CD14-positive monocyte (primary cell): ENCODE data around the gene KLHDC9. TPM values are rescaled to one million over a fixed set of nuclear protein-coding genes. Genes with fewer than 3 reads are reported as not detected.

Experiments used
- DNase-seq, 3 donors: peaks; one replicate each; pipeline ENCODE4 v3.0.0-alpha.2; 2011 to 2022
- H2AFZ ChIP-seq: 2 replicates; pipeline ENCODE4 v1.6.0; 2012; ENCODE audit warnings: mild to moderate bottlenecking, low read depth, low read length, inconsistent platforms; ENCODE audit not compliant: insufficient read depth, poor library complexity, severe bottlenecking
- H3K27ac ChIP-seq, 2 donors: 1 replicate in 1 of 2; 2 replicates in 1 of 2; pipeline ENCODE4 v1.5.1; 2012 to 2013; ENCODE audit warnings: low read length in 2 of 2, control low read depth in 1 of 2, inconsistent platforms in 1 of 2, low read depth in 1 of 2, mild to moderate bottlenecking in 1 of 2
- H3K27me3 ChIP-seq, 2 donors: one replicate each; pipeline versions ENCODE4 v1.6.0 to v1.6.1; 2011 to 2013; ENCODE audit warnings: low read length in 2 of 2; ENCODE audit not compliant: control insufficient read depth in 2 of 2, insufficient read depth in 2 of 2
- H3K36me3 ChIP-seq, 2 donors: replicated peaks in 1 of 2; 1 replicate in 1 of 2; 2 replicates in 1 of 2; pipeline versions ENCODE4 v1.5.1 to v1.6.1; 2012 to 2013; ENCODE audit warnings: low read length in 2 of 2, control low read depth in 1 of 2, inconsistent platforms in 1 of 2, mild to moderate bottlenecking in 1 of 2; ENCODE audit not compliant: insufficient read depth in 2 of 2, control insufficient read depth in 1 of 2
- H3K4me1 ChIP-seq, 2 donors: 1 replicate in 1 of 2; 2 replicates in 1 of 2; pipeline versions ENCODE4 v1.5.1 to v1.6.1; 2012 to 2013; ENCODE audit warnings: low read length in 2 of 2, control low read depth in 1 of 2, inconsistent platforms in 1 of 2, mild to moderate bottlenecking in 1 of 2, moderate library complexity in 1 of 2; ENCODE audit not compliant: insufficient read depth in 2 of 2, control insufficient read depth in 1 of 2
- H3K4me2 ChIP-seq: replicated peaks from 2 replicates; pipeline ENCODE3; 2012; ENCODE audit warnings: low read length, moderate library complexity, mild to moderate bottlenecking; ENCODE audit not compliant: poor library complexity, severe bottlenecking; ENCODE audit errors: extremely low read depth
- H3K4me3 ChIP-seq, 3 experiments: fragments of 200-600 bp in 1 of 3; sonication (generic) in 1 of 3; replicated peaks in 1 of 3; 1 replicate in 2 of 3; 2 replicates in 1 of 3; pipeline ENCODE4 v1.5.1; 2011 to 2013; ENCODE audit warnings: low read length in 3 of 3, mild to moderate bottlenecking in 3 of 3, control low read depth in 2 of 3, low read depth in 2 of 3, inconsistent platforms in 1 of 3, moderate library complexity in 1 of 3
- H3K79me2 ChIP-seq: 2 replicates; pipeline ENCODE4 v1.6.0; 2012; ENCODE audit warnings: mild to moderate bottlenecking, control low read depth, inconsistent platforms, low read length, moderate library complexity; ENCODE audit not compliant: insufficient read depth
- H3K9ac ChIP-seq: 2 replicates; pipeline ENCODE4 v1.6.0; 2017; ENCODE audit warnings: low read length, mild to moderate bottlenecking; ENCODE audit not compliant: insufficient read depth, poor library complexity, severe bottlenecking
- H3K9me3 ChIP-seq, 2 donors: replicated peaks in 1 of 2; 1 replicate in 1 of 2; 2 replicates in 1 of 2; pipeline versions ENCODE4 v1.5.1 to v1.6.1; 2012 to 2013; ENCODE audit warnings: low read length in 2 of 2, control low read depth in 1 of 2; ENCODE audit not compliant: control insufficient read depth in 1 of 2, insufficient read depth in 1 of 2
- H4K20me1 ChIP-seq: 2 replicates; pipeline ENCODE4 v1.6.0; 2012; ENCODE audit warnings: mild to moderate bottlenecking, low read length, control low read depth, moderate library complexity; ENCODE audit not compliant: insufficient read depth
- H3K27ac Mint-ChIP-seq, 7 donors: one replicate each; pipeline ENCODE4 v1.8.0; 2020; ENCODE audit warnings: mild to moderate bottlenecking in 7 of 7, mixed read lengths in 7 of 7, moderate library complexity in 6 of 7, inconsistent platforms in 2 of 7
- H3K27me3 Mint-ChIP-seq, 3 donors: one replicate each; pipeline ENCODE4 v1.8.0; 2021 to 2022; ENCODE audit warnings: low read depth in 3 of 3, mild to moderate bottlenecking in 3 of 3, mixed read lengths in 3 of 3, moderate library complexity in 3 of 3, inconsistent platforms in 1 of 3
- H3K36me3 Mint-ChIP-seq, 2 donors: one replicate each; pipeline ENCODE4 v1.8.0; 2020; ENCODE audit warnings: mixed read lengths in 2 of 2, inconsistent platforms in 1 of 2, mild to moderate bottlenecking in 1 of 2
- H3K4me1 Mint-ChIP-seq: one replicate; pipeline ENCODE4 v1.8.0; 2020; ENCODE audit warnings: mild to moderate bottlenecking, mixed read lengths
- H3K4me3 Mint-ChIP-seq, 2 donors: one replicate each; pipeline ENCODE4 v1.8.0; 2020; ENCODE audit warnings: mild to moderate bottlenecking in 2 of 2, mixed read lengths in 2 of 2, moderate library complexity in 1 of 2
- H3K9me3 Mint-ChIP-seq, 7 donors: one replicate each; pipeline ENCODE4 v1.8.0; 2020 to 2022; ENCODE audit warnings: mixed read lengths in 7 of 7, mild to moderate bottlenecking in 6 of 7, moderate library complexity in 6 of 7, inconsistent platforms in 2 of 7
- WGBS: methylation state at CpG from one replicate; pipeline ENCODE4 v1.1.5; 2013; ENCODE audit warnings: missing lambda C conversion rate; ENCODE audit not compliant: insufficient coverage; 5-methylcytosine and 5-hydroxymethylcytosine counted together
- intact Hi-C, 2 donors: fragments of 100-400 bp; cut with micrococcal nuclease; formaldehyde crosslinking; loops; one replicate each; pipeline versions ENCODE4 v1.15.0 to v1.15.1; 2023
- polyA plus RNA-seq, 3 donors: library from polyadenylated mRNA; depleted of rRNA in 1 of 3; unstranded in 2 of 3; stranded (reverse) in 1 of 3; fragments of 300-500 nt in 2 of 3; fragments of >200 nt in 1 of 3; fragmentation: Illumina TruSeq in 2 of 3; gene quantifications; 1 replicate in 2 of 3; 2 replicates in 1 of 3; pipeline ENCODE4 v1.2.3, GENCODE V29; 2012 to 2021
- TF ChIP-seq, protein P1 (sequence below): fragments of 200-600 bp; IDR thresholded peaks from one replicate; pipeline ENCODE4 v1.8.0; 2022; ENCODE audit warnings: antibody characterized with exemption, mild to moderate bottlenecking

The KLHDC9 gene
- polyA plus RNA-seq, 3 donors = 0.08 TPM; not detected in 2

GRCh38 chr1:161073474-161074121 lies 24.6 kb upstream of the KLHDC9 start:
- H3K9me3 ChIP-seq = no peaks in the 10 kb centered on the region
- no peak overlapping the region for H3K9ac ChIP-seq
- H3K27me3 Mint-ChIP-seq = peaks cover 0 to 1% (median 0%) of the 10 kb centered on the region in 3 donors
- H3K9me3 Mint-ChIP-seq = peaks cover 0 to 2% (median 0%) of the 10 kb centered on the region in 7 donors
- DNase-seq = no peak
- no peaks in the 10 kb centered on the region for H3K27me3 ChIP-seq
- peaks cover 19% of the 10 kb centered on the region for H3K79me2 ChIP-seq
- peaks cover 23 to 28% of the 10 kb centered on the region in 2 donors for H3K4me1 ChIP-seq
- H3K4me1 Mint-ChIP-seq = peaks cover 28% of the 10 kb centered on the region
- intact Hi-C loops = loop anchor here in 1 of 2 donors (5.0 kb wide), 1 partner anchor 59 kb away; the partner anchor contains the start of gene DEDD
- H3K36me3 ChIP-seq = no peaks in the 10 kb centered on the region
- H3K4me3 Mint-ChIP-seq = no peak overlapping the region
- WGBS = 80% methylated on average over 5 of the region's 7 CpGs
- TF ChIP-seq, protein P1, sequence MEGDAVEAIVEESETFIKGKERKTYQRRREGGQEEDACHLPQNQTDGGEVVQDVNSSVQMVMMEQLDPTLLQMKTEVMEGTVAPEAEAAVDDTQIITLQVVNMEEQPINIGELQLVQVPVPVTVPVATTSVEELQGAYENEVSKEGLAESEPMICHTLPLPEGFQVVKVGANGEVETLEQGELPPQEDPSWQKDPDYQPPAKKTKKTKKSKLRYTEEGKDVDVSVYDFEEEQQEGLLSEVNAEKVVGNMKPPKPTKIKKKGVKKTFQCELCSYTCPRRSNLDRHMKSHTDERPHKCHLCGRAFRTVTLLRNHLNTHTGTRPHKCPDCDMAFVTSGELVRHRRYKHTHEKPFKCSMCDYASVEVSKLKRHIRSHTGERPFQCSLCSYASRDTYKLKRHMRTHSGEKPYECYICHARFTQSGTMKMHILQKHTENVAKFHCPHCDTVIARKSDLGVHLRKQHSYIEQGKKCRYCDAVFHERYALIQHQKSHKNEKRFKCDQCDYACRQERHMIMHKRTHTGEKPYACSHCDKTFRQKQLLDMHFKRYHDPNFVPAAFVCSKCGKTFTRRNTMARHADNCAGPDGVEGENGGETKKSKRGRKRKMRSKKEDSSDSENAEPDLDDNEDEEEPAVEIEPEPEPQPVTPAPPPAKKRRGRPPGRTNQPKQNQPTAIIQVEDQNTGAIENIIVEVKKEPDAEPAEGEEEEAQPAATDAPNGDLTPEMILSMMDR = no peak
- H2AFZ ChIP-seq = no peak overlapping the region
- no peaks in the 10 kb centered on the region for H3K36me3 Mint-ChIP-seq
- peak overlapping the region in 1 of 7 donors; percentile 76 for H3K27ac Mint-ChIP-seq
- H3K4me2 ChIP-seq = no peak overlapping the region
- no peaks in the 10 kb centered on the region for H4K20me1 ChIP-seq
- no peak overlapping the region for H3K27ac ChIP-seq
- H3K4me3 ChIP-seq = no peak overlapping the region

DNA sequence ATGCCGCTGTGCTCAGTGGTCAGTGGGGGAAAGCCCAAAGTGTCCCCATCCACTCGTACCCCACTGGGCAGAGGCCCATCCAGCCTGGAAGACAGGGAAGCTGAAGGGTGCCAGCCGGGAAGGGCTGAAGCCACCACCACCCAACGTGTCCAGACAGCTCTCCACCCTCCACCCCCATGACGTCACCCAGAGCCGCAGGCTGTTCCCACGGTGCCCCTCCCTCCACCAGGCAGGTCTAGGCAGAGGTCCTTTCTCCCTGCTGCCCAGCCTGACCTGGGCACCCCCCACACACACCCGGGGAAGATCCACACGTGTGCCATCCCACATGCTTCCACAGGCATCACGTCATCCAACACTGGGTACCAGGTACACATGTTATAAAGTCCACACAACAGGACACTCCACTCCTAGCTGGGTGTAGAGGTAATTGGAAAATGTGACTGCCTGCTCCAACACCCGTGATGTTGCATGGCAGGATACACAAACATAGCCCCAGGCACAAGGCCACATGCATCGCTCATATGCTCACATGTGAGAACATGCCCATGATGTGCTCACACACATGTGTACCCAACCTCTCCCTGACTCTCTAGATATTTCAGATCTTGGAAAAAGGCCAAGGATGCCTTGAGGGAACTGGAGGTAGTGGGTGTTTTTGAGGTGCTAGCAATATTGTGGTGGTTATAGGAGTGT lies 23.3 kb upstream of the KLHDC9 start:
- no peak for DNase-seq
- 92% methylated on average over 8 of the region's 12 CpGs for WGBS

More for the DNA sequence above, 23.3 kb upstream of the KLHDC9 start:
- Mint-ChIP-seq H3K9me3 (no peaks in the 10 kb centered on the region), H3K4me3 (no peak overlapping the region), H3K36me3 (no peaks in the 10 kb centered on the region), H3K27me3 (no peaks in the 10 kb centered on the region), H3K27ac (peak overlapping the region in 2 of 7 donors; percentile 33 to 76), H3K4me1 (peaks cover 34% of the 10 kb centered on the region)
- TF ChIP-seq, protein P1 = no peak
- Histone ChIP-seq H3K9ac (no peak overlapping the region), H2AFZ (no peak overlapping the region), H3K4me1 (peaks cover 25 to 32% of the 10 kb centered on the region in 2 donors), H3K27ac (no peak overlapping the region), H3K36me3 (no peaks in the 10 kb centered on the region), H3K27me3 (no peaks in the 10 kb centered on the region), H3K9me3 (no peaks in the 10 kb centered on the region), H3K79me2 (peaks cover 8% of the 10 kb centered on the region), H4K20me1 (no peaks in the 10 kb centered on the region), H3K4me3 (no peak overlapping the region), H3K4me2 (no peak overlapping the region)
- intact Hi-C loops = loop anchor here in 1 of 2 donors (5.0 kb wide), 1 partner anchor 57 kb away; the partner anchor contains the start of gene DEDD
